ENCODE results near the gene TRABD2A. TPM values are rescaled to one million over a fixed set of nuclear protein-coding genes. Genes with fewer than 3 reads are reported as not detected.

Gene TRABD2A
- total and polyA plus RNA-seq, 2 of the 13 experiments (the other 11 are each of a cell fraction or from before 2014, with no cell fraction given): 0.15 TPM; not detected in 1

- no peak for TF ChIP-seq DNMT3B (CRISPR knock-in tag; conservative IDR thresholded peaks at IDR 0.05)
- TF ChIP-seq TSC22D2 (CRISPR knock-in tag; IDR thresholded peaks at IDR 0.05; ENCODE audit: borderline replicate concordance): peak; percentile 81; the same call in 1 of the 2 replicates
- TF ChIP-seq ZNF383 (CRISPR knock-in tag; IDR thresholded peaks at IDR 0.05; ENCODE audit: borderline replicate concordance): 0 out of 2 replicates have a peak, but pooled peaks have one; percentile 61
- no peak for TF ChIP-seq GATAD2A (CRISPR knock-in tag; IDR thresholded peaks at IDR 0.05)
- TF ChIP-seq, protein P1, sequence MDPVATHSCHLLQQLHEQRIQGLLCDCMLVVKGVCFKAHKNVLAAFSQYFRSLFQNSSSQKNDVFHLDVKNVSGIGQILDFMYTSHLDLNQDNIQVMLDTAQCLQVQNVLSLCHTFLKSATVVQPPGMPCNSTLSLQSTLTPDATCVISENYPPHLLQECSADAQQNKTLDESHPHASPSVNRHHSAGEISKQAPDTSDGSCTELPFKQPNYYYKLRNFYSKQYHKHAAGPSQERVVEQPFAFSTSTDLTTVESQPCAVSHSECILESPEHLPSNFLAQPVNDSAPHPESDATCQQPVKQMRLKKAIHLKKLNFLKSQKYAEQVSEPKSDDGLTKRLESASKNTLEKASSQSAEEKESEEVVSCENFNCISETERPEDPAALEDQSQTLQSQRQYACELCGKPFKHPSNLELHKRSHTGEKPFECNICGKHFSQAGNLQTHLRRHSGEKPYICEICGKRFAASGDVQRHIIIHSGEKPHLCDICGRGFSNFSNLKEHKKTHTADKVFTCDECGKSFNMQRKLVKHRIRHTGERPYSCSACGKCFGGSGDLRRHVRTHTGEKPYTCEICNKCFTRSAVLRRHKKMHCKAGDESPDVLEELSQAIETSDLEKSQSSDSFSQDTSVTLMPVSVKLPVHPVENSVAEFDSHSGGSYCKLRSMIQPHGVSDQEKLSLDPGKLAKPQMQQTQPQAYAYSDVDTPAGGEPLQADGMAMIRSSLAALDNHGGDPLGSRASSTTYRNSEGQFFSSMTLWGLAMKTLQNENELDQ (CRISPR knock-in tag; IDR thresholded peaks at IDR 0.05; ENCODE audit: borderline replicate concordance): no peak
- TF ChIP-seq THYN1 (CRISPR knock-in tag; IDR thresholded peaks at IDR 0.05; ENCODE audit: borderline replicate concordance, low read depth): no peak
- peak; percentile 72; the same call in 1 of the 2 replicates for TF ChIP-seq KAT8 (CRISPR knock-in tag; IDR thresholded peaks at IDR 0.05)
- no peak for TF ChIP-seq ZNF335 (CRISPR knock-in tag; IDR thresholded peaks at IDR 0.05)
- no peak for TF ChIP-seq CEBPB (IDR thresholded peaks at IDR 0.05; ENCODE audit: borderline replicate concordance, low read depth, low read length)
- peak; percentile 72; the same call in 1 of the 2 replicates for TF ChIP-seq DZIP1 (CRISPR knock-in tag; IDR thresholded peaks at IDR 0.05)
- no peak for TF ChIP-seq LCORL (IDR thresholded peaks at IDR 0.05)
- TF ChIP-seq LCORL (CRISPR knock-in tag; IDR thresholded peaks at IDR 0.05): peak; percentile 84
- TF ChIP-seq KLF9 (CRISPR knock-in tag; IDR thresholded peaks at IDR 0.05; ENCODE audit: low read depth): peak; percentile 48; the same call in 1 of the 2 replicates
- TF ChIP-seq HDAC2 (CRISPR knock-in tag; IDR thresholded peaks at IDR 0.05): peak; percentile 21
- peak; percentile 72; the same call in 1 of the 2 replicates for TF ChIP-seq MEIS2 (CRISPR knock-in tag; IDR thresholded peaks at IDR 0.05)
- TF ChIP-seq TEAD3 (CRISPR knock-in tag; optimal IDR thresholded peaks at IDR 0.05; ENCODE audit: borderline replicate concordance): no peak
- TF ChIP-seq CHD4 (IDR thresholded peaks at IDR 0.05; ENCODE audit: borderline replicate concordance, low read length): no peak
- TF ChIP-seq HHEX (CRISPR knock-in tag; IDR thresholded peaks at IDR 0.05): no peak
- TF ChIP-seq ATAD3A (CRISPR knock-in tag; IDR thresholded peaks at IDR 0.05): no peak
- TF ChIP-seq KLF15 (CRISPR knock-in tag; IDR thresholded peaks at IDR 0.05; ENCODE audit: borderline replicate concordance): no peak; the same call in 1 of the 2 replicates
- 0 out of 2 replicates have a peak, but pooled peaks have one; percentile 45 for TF ChIP-seq BRCA1 (CRISPR knock-in tag; IDR thresholded peaks at IDR 0.05)
- no peak for TF ChIP-seq GTF2F1 (IDR thresholded peaks at IDR 0.05; ENCODE audit: low read length)
- TF ChIP-seq KAT7 (CRISPR knock-in tag; IDR thresholded peaks at IDR 0.05; ENCODE audit: borderline replicate concordance): peak; percentile 89; the same call in 1 of the 2 replicates
- TF ChIP-seq ZNF546 (CRISPR knock-in tag; conservative IDR thresholded peaks at IDR 0.05): peak; percentile 68
- no peak for TF ChIP-seq ZNF251 (CRISPR knock-in tag; IDR thresholded peaks at IDR 0.05)
- TF ChIP-seq HMG20A (CRISPR knock-in tag; IDR thresholded peaks at IDR 0.05; ENCODE audit: borderline replicate concordance): peak; percentile 23; the same call in 1 of the 2 replicates
- TF ChIP-seq ZFX (CRISPR knock-in tag; IDR thresholded peaks at IDR 0.05; ENCODE audit: low read depth): peak; percentile 89
- peak; percentile 70 for TF ChIP-seq ZBTB38 (CRISPR knock-in tag; IDR thresholded peaks at IDR 0.05)
Measured at GRCh38 chr2:84905181-84906107, 24.6 kb upstream of the TRABD2A start, which contains the start of gene TMSB10 (continued).
